ENCODE results near the gene CSTPP1.
"Not testable (repeated sequence)": the region's sequence is repeated elsewhere in the genome, so short reads cannot be mapped to it uniquely, and the experiment has no call there.

Gene CSTPP1

GRCh38 chr11:46953093-46953492 is 16.5 kb downstream of the CSTPP1 start:
- DNase-seq: no peak

GRCh38 chr11:46958777-46959176 is 22.2 kb downstream of the CSTPP1 start:
- DNase-seq: no peak

- DNase-seq: no peak
Observed at GRCh38 chr11:46961041-46961440, 24.5 kb downstream of the CSTPP1 start.

GRCh38 chr11:46961886-46962285 is 25.3 kb downstream of the CSTPP1 start:
- not testable (repeated sequence) for DNase-seq

GRCh38 chr11:46963844-46964243 is 27.3 kb downstream of the CSTPP1 start:
- no peak for DNase-seq

- no peak for DNase-seq
Observed at GRCh38 chr11:46966773-46967172, 30.2 kb downstream of the CSTPP1 start.

GRCh38 chr11:46967962-46968361 is 31.4 kb downstream of the CSTPP1 start:
- no peak for DNase-seq

GRCh38 chr11:46969379-46969778 is 32.8 kb downstream of the CSTPP1 start:
- DNase-seq: no peak

- no peak for DNase-seq
Observed at GRCh38 chr11:46970913-46971625, 34.5 kb downstream of the CSTPP1 start.

- DNase-seq: no peak
Observed at GRCh38 chr11:46972343-46972742, 35.8 kb downstream of the CSTPP1 start.

GRCh38 chr11:46972821-46973220 is 36.3 kb downstream of the CSTPP1 start:
- no peak for DNase-seq

- DNase-seq: no peak
Observed at GRCh38 chr11:46976182-46976854, 39.8 kb downstream of the CSTPP1 start.

- no peak for DNase-seq
Observed at GRCh38 chr11:46977038-46977813, 40.7 kb downstream of the CSTPP1 start.

- no peak for DNase-seq
Observed at GRCh38 chr11:46978005-46978491, 41.5 kb downstream of the CSTPP1 start.

GRCh38 chr11:46979358-46979757 is 42.8 kb downstream of the CSTPP1 start:
- no peak for DNase-seq

GRCh38 chr11:46981436-46981835 is 44.9 kb downstream of the CSTPP1 start:
- DNase-seq: no peak

- DNase-seq: no peak
Observed at GRCh38 chr11:46982797-46983452, 46.4 kb downstream of the CSTPP1 start.

GRCh38 chr11:46983598-46983997 is 47.0 kb downstream of the CSTPP1 start:
- DNase-seq: no peak

- DNase-seq: no peak
Observed at GRCh38 chr11:46984548-46984947, 48.0 kb downstream of the CSTPP1 start.

- no peak for DNase-seq
Observed at GRCh38 chr11:46984987-46985386, 48.4 kb downstream of the CSTPP1 start.

- no peak for DNase-seq
Observed at GRCh38 chr11:46987183-46987582, 50.6 kb downstream of the CSTPP1 start.

- not testable (repeated sequence) for DNase-seq
Observed at GRCh38 chr11:46989810-46990487, 53.4 kb downstream of the CSTPP1 start.
